MM.1S (cell line): ENCODE data around the gene LMOD3.

Experiments
- DNase-seq: peaks from one replicate; pipeline ENCODE4 v3.0.0-alpha.2; 2015
- H2AFZ ChIP-seq: fragments of 300-600 bp; sonication (generic); 2 replicates; pipeline ENCODE4 v1.6.0; 2016; ENCODE audit warnings: antibody characterized with exemption, low read length
- H3F3A ChIP-seq: fragments of 300-600 bp; sonication (generic); 2 replicates; pipeline ENCODE4 v1.6.1; 2016; ENCODE audit warnings: mild to moderate bottlenecking, antibody characterized with exemption, low read length, moderate library complexity, mixed read lengths; ENCODE audit not compliant: insufficient read depth
- H3K27ac ChIP-seq: fragments of 300-600 bp; sonication (generic); 2 replicates; pipeline ENCODE4 v1.5.1; 2016; ENCODE audit warnings: mild to moderate bottlenecking, low read length
- H3K27me3 ChIP-seq: fragments of 300-600 bp; sonication (generic); replicated peaks from 2 replicates; pipeline ENCODE4 v1.6.0; 2016; ENCODE audit warnings: low read length; ENCODE audit not compliant: insufficient read depth
- H3K36me3 ChIP-seq: fragments of 300-600 bp; sonication (generic); replicated peaks from 2 replicates; pipeline ENCODE4 v1.6.1; 2016; ENCODE audit warnings: mild to moderate bottlenecking, low read length, mixed read lengths; ENCODE audit not compliant: insufficient read depth
- H3K4me1 ChIP-seq: fragments of 300-600 bp; sonication (generic); 2 replicates; pipeline ENCODE4 v1.6.1; 2016; ENCODE audit warnings: low read length, mixed read lengths
- H3K4me2 ChIP-seq: fragments of 300-600 bp; sonication (generic); 2 replicates; pipeline ENCODE4 v1.6.0; 2016; ENCODE audit warnings: low read depth, low read length
- H3K4me3 ChIP-seq: fragments of 300-600 bp; sonication (generic); 2 replicates; pipeline ENCODE4 v1.5.1; 2016; ENCODE audit warnings: low read length, mixed read lengths
- H3K79me2 ChIP-seq: fragments of 300-600 bp; sonication (generic); 2 replicates; pipeline ENCODE4 v1.6.1; 2016; ENCODE audit warnings: mixed run types, low read length, mixed read lengths
- H3K9ac ChIP-seq: fragments of 300-600 bp; sonication (generic); 2 replicates; pipeline ENCODE4 v1.6.1; 2016; ENCODE audit warnings: low read length, mixed read lengths
- H3K9me2 ChIP-seq: fragments of 300-600 bp; sonication (generic); replicated peaks from 2 replicates; pipeline ENCODE4 v1.6.1; 2016; ENCODE audit warnings: mild to moderate bottlenecking, low read length, mixed read lengths; ENCODE audit not compliant: insufficient read depth
- H3K9me3 ChIP-seq: fragments of 300-600 bp; sonication (generic); replicated peaks from 2 replicates; pipeline ENCODE4 v1.6.1; 2016; ENCODE audit warnings: mild to moderate bottlenecking, low read length, mixed read lengths; ENCODE audit not compliant: insufficient read depth
- H4K20me1 ChIP-seq: fragments of 300-600 bp; sonication (generic); 2 replicates; pipeline ENCODE4 v1.6.1; 2016; ENCODE audit warnings: mild to moderate bottlenecking, low read length, moderate library complexity, mixed read lengths; ENCODE audit not compliant: insufficient read depth
- EZH2 ChIP-seq: fragments of 300-600 bp; sonication (generic); optimal IDR thresholded peaks from 2 replicates; pipeline ENCODE3; 2017; ENCODE audit warnings: low read depth, mild to moderate bottlenecking, antibody characterized with exemption, low read length, mixed read lengths
- EZH2phosphoT487 ChIP-seq: fragments of 300-600 bp; sonication (generic); IDR thresholded peaks from 2 replicates; pipeline ENCODE4 v1.6.1; 2018; ENCODE audit warnings: antibody characterized with exemption, low read length
- TF ChIP-seq, protein P1 (sequence below): fragments of 300-600 bp; sonication (generic); IDR thresholded peaks from 2 replicates; pipeline ENCODE4 v1.5.1; 2016; ENCODE audit warnings: antibody characterized with exemption, low read length, mixed read lengths

Gene LMOD3

DNA sequence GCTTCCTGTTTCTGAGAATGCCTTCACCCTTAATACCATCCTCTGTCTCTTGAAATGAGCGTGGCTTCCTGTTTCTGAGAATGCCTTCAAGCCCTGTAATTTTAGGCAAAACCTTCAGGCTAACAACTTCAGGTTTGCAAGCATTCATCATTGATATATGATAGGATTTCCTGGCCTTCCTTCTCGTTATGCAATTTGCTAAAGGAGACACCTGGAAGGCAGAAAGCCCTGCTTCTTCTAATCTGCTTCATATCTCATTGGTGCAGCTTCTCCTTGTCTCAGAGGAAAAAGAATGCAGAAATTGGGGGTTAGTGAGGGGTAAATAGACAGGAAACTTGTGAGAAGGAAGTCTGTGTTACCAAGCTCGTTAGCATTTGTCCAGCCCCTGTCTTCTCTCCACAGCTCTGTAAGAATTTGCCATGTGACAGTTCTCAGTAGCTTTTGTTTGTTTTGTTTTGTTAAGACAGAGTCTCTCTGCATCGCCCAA lies 30.3 kb downstream of the LMOD3 start:
- H3K4me2 ChIP-seq: peak overlapping the region; percentile 89
- H3K4me1 ChIP-seq: peaks cover 76% of the 10 kb centered on the region
- peak overlapping the region; percentile 37; the same call in 1 of the 2 replicates for H3K9ac ChIP-seq
- peak; percentile 47 for DNase-seq
- H3K9me2 ChIP-seq: no peaks in the 10 kb centered on the region
- no peaks in the 10 kb centered on the region; the same call in 1 of the 2 replicates for H3K36me3 ChIP-seq
- H3K4me3 ChIP-seq: peak overlapping the region; percentile 31; the same call in 1 of the 2 replicates
- peak overlapping the region; percentile 91 for H3K27ac ChIP-seq
- peaks cover 88% of the 10 kb centered on the region for H3F3A ChIP-seq
- H4K20me1 ChIP-seq: no peaks in the 10 kb centered on the region
- H3K79me2 ChIP-seq: peaks cover 96% of the 10 kb centered on the region
- no peak overlapping the region for H2AFZ ChIP-seq
- H3K9me3 ChIP-seq: no peaks in the 10 kb centered on the region
- H3K27me3 ChIP-seq: no peaks in the 10 kb centered on the region
- TF ChIP-seq EZH2phosphoT487: no peak
- TF ChIP-seq, protein P1, sequence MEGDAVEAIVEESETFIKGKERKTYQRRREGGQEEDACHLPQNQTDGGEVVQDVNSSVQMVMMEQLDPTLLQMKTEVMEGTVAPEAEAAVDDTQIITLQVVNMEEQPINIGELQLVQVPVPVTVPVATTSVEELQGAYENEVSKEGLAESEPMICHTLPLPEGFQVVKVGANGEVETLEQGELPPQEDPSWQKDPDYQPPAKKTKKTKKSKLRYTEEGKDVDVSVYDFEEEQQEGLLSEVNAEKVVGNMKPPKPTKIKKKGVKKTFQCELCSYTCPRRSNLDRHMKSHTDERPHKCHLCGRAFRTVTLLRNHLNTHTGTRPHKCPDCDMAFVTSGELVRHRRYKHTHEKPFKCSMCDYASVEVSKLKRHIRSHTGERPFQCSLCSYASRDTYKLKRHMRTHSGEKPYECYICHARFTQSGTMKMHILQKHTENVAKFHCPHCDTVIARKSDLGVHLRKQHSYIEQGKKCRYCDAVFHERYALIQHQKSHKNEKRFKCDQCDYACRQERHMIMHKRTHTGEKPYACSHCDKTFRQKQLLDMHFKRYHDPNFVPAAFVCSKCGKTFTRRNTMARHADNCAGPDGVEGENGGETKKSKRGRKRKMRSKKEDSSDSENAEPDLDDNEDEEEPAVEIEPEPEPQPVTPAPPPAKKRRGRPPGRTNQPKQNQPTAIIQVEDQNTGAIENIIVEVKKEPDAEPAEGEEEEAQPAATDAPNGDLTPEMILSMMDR: no peak
- TF ChIP-seq EZH2: no peak

DNA sequence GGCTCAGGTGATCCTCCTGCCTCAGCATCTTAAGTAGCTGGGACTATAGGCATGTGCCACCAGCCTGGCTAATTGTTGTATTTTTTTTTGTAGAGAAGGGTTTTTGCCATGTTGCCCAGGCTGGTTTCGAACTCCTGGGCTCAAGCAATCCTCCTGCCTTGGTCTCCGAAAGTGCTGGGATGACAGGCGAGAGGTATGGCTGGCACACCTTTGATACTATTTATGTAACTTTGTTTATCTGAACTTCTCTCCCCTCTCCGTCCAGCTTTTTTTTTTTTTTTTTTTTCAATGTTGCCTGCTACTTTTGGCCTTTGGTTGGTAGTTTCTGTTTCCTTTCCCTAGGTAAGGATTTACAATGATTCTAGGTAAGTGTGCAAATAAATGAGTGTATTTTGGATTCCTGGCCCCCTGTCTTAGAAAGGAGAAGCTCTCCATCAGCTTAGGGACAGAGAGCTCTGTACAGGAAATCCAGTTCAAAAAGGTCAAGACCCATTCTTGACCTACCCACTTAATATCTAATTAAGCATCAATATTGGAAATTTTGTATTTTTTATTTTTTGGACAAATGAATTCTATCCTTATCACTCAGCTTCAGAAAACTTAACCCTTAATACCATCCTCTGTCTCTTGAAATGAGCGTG lies 30.9 kb downstream of the LMOD3 start:
- Histone ChIP-seq H3K4me3 (peak overlapping the region; percentile 31), H3K9ac (peak overlapping the region; percentile 37; the same call in 1 of the 2 replicates), H3K27me3 (no peaks in the 10 kb centered on the region), H3K79me2 (peaks cover 96% of the 10 kb centered on the region), H3K36me3 (no peaks in the 10 kb centered on the region), H3K9me3 (no peaks in the 10 kb centered on the region), H3K4me1 (peaks cover 70% of the 10 kb centered on the region), H2AFZ (no peak overlapping the region), H4K20me1 (no peaks in the 10 kb centered on the region), H3K4me2 (peak overlapping the region; percentile 89), H3K27ac (peak overlapping the region; percentile 91), H3F3A (peaks cover 91% of the 10 kb centered on the region), H3K9me2 (no peaks in the 10 kb centered on the region)
- peak; percentile 50 for DNase-seq
- TF ChIP-seq, protein P1: no peak
- TF ChIP-seq EZH2phosphoT487 (no peak), EZH2 (no peak)

DNA sequence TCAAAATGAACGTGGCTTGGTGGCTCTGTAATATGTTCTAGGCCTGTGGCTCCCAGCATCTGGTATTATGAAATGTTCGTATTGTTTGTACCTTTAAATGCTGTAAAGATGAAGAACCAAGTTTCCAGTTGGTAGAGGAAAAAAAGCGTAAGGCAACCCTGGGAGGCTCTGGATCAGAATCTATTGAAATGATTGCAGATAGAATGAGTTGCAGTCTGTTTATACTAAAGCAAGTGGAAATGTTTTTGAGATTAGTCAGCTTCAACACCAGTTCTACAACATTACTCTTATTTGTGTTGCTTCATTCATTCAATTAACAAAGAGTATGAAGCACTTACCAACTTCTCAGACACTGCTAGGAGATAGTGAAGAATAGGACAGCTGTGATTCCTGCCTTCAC lies 32.4 kb downstream of the LMOD3 start:
- H3K9ac ChIP-seq: no peak overlapping the region; the same call in 1 of the 2 replicates
- no peaks in the 10 kb centered on the region for H3K9me3 ChIP-seq
- peak overlapping the region; percentile 89 for H3K4me2 ChIP-seq
- no peak for DNase-seq
- peaks cover 97% of the 10 kb centered on the region for H3K79me2 ChIP-seq
- TF ChIP-seq EZH2phosphoT487 (no peak), EZH2 (no peak)
- TF ChIP-seq, protein P1: no peak
- H3K27ac ChIP-seq: peak overlapping the region; percentile 91; the same call in 1 of the 2 replicates
- peaks cover 62% of the 10 kb centered on the region for H3K4me1 ChIP-seq
- peak overlapping the region; percentile 31 for H3K4me3 ChIP-seq
- H3K36me3 ChIP-seq: no peaks in the 10 kb centered on the region
- no peaks in the 10 kb centered on the region for H3K27me3 ChIP-seq
- H3F3A ChIP-seq: peaks cover 90% of the 10 kb centered on the region
- H3K9me2 ChIP-seq: no peaks in the 10 kb centered on the region
- no peaks in the 10 kb centered on the region for H4K20me1 ChIP-seq
- H2AFZ ChIP-seq: no peak overlapping the region
